8988T (cell line): ENCODE measurements around the gene RTTN.

Experiments used
- DNase-seq: peaks from one replicate; pipeline ENCODE4 v3.0.0; 2011

RTTN gene

DNA sequence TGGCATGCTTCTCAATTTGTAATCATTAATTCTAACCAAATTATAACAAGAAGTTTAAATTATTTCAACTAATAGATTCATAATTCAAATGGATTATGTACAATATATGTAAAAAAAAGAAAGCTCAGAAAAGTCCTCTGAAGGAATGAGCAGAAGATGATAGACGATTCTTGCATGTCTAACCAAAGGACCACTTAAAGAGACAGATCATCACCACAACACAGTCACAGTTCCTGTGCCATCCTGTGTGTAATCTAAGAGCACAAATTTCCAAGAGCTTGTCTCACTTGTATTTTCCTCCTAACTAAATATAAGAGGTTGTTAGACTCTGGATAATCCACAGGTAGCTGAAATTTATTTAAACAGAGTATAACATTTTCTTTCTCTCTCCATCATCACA, 135.5 kb downstream of the RTTN start:
- no peak for DNase-seq

GRCh38 chr18:70069382-70069781, 136.1 kb downstream of the RTTN start:
- DNase-seq = no peak

DNA sequence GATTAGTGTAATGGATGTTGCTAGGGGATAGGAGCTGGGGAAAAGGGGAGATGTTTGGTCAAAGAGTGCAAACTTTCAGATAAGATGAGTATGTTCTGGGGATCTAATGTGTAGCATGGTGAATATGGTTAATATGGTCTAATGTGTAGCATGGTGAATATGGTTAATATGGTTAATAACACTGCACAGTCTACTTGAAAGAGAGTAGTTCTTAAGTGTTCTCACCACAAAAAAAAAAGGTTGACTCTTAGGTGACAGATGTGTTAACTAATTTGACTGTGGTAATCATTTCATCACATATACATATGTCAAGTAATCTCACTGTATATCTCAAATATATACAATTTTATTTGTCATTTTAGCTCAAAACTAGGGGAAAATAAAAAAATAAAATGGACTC, 136.5 kb downstream of the RTTN start:
- DNase-seq = no peak

- no peak for DNase-seq
Observed at GRCh38 chr18:70059684-70060083, 145.8 kb downstream of the RTTN start.

GRCh38 chr18:70058916-70059315, 146.6 kb downstream of the RTTN start:
- no peak for DNase-seq

DNA sequence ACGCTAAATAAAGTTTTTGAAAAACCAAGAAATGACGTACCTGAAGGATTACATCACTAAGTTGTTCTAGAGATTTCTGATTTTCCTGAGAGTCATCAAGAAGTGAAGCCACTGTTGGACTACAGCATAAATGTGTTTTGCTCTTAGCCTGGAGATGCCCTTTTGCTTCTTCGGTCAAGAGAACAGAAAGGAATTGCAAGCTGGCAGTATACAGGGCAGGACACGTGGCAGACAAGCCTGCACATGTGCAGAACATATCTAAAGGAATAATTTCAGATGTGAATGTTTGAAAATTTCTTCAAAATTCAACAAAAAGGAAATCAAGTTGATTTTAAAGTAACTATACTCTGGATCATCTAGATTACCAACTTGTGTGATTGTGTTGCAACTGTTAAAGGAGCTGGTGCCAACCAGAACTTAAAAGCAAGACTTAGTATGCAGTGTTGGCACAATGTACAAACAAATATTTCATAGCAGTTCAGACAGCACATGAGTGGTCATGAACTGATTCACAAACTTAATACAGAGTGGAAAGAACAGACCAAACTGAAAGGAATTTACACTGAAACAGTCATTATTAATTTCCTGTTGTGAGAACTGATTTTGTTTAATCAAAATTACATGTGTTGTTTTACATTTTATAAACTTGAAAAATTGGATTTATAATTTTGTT, 157.4 kb downstream of the RTTN start:
- no peak for DNase-seq

DNA sequence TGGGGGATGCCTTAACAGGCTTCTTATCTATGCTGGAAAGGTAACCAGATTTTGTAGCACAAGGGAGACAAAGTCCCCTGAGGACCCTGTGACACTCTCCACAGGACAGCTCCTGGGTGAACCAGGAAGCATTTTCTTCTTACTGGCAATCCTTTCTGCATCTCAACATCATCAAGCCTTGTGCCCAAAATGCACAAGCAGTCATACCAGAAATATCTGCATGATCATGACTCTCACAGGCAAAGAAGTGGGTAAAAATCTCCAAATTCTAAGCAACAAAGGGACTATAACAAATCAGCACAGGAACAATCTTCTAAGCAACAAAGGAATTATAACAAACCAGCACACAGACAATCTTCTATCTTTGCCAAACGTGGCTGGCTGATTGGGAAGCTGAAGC, 158.7 kb downstream of the RTTN start:
- no peak for DNase-seq

- no peak for DNase-seq
Observed at GRCh38 chr18:70046207-70046606, 159.3 kb downstream of the RTTN start.

DNA sequence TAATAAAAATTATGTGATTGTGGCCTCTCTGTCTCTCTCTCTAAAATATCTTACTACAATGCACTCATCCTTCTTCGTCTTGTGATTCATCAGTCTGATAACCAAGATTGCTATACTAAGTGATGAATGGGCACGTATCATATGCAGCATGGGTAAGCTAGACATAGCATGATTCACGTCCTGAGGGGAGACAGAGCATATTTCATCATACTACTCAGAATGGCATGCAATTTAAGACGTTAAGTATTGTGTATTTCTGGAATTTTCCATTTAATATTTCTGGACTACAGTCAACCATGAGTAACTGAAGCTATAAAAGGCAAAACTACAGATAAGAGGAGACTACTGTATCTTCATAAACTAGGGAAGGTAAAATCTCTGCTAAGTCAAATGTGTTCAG, 160.9 kb downstream of the RTTN start:
- DNase-seq = no peak

DNA sequence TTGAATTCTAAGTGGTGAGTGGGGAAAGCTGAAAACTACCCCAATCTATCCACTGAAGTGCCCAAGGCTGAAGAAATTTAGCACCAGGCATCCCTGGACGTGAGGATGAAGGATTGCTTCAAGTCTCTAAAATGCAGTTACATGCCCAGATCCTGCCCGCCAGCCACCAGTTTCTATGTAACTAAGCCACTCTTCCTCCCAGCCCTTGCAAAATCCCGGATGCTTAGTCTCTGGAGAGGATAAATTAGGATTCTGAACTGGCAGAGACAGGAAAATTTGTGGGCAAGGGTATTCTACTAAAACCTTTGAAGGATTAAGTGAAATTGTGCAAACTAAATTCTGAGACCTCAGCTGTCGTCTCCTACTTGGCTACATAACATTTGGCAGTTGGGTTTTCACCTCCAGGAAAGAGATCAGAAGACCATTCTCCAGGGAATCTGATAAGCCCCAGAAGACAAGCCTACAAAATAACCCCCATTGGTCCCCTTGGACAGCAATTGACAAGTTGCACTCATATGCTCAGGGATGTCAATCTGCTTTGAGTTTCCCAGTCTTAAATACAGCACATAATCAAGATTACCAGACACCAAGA, 163.9 kb downstream of the RTTN start:
- DNase-seq = no peak

DNA sequence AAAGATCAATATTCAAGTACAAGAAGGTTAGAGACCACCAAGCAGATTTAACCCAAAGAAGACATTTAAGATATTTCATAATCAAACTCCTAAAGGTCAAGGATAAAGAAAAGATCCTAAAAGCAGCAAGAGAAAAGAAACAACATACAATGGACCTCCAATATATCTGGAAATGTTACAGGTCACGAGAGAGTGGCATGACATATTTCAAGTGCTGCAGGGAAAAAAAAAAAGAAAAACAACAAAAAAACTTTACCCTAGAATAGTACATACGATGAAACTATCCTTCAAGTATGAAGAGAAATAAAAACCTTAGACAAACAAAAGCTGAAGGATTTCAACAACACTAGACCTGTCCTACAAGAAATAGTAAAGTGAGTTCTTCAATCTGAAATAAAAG, 166.3 kb downstream of the RTTN start:
- DNase-seq = no peak

- DNase-seq = no peak
Observed at GRCh38 chr18:70037431-70038061, 167.9 kb downstream of the RTTN start.

- DNase-seq = no peak
Observed at GRCh38 chr18:70036771-70037347, 168.6 kb downstream of the RTTN start.

DNA sequence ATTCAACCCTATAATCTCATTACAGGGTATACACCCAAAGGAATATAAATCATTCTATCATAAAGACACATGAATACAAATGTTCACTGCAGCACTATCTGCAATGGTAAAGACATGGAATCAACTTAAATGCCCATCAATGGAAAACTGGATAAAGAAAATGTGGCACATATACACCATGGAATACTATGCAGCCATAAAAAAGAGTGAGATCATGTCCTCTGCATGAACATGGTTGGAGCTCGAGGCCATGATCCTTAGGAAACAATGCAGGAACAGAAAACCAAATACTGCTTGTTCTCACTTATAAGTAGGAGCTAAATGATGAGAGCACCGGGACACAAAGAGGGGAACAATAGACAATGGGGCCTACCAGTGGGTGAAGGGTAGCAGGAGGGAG, 169.3 kb downstream of the RTTN start:
- DNase-seq = no peak

DNA sequence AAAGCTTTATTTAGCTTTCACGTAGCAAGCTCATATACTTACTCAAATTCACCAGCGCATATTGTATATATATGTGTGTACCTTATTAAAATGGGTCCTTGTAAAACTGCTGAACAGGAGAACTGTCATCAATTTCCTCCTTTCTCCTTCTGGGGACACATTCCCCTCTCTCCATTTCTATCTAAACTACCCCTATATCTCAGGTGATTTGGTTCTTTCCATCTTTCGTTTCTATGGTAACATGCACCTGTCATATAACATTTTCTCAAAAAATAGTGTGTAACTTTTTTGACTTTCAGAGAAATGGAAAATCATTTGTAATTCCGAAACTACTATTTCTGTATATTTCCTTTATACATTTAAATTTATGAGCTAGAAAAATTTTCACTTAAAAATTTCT, 174.3 kb downstream of the RTTN start:
- no peak for DNase-seq

DNA sequence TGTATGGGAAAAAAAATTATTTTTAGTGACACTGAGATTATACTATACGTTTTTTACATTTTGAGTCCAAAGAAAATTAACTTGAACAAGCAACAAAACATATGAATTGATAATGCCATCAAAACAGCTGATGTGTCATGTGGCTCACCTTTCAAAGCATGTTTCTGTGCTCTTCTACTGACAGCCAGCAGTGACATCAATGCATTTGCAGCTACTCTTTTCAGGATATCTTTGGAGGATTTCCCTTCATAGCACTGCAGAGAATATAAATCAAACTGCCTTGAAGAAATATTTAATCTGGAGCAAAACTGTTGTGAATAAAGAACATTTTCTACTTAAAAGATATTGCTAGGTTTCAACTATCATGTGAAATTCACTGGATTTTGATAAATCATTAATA, 174.8 kb downstream of the RTTN start:
- no peak for DNase-seq

- DNase-seq = no peak
Observed at GRCh38 chr18:70029163-70029562, 176.3 kb downstream of the RTTN start.

- no peak for DNase-seq
Observed at GRCh38 chr18:70028734-70029133, 176.8 kb downstream of the RTTN start.

DNA sequence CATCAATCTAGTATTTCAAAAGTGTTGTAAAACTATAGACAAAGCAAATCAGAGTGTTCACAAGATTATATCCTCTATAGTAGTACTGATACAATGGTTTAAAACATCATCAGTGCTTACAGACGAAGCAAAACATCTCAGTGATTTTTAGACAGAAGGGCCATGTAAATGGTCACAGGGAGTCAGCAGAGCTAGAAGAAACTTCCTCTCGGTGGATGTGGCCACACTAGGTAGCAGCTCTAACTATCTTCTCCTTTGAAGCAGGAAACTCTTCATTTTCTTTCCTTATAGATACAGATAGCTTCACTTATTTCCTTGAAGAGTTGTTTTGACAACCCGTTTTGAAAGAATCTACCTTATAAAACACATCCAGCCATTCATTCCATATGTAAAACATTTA, 177.4 kb downstream of the RTTN start:
- no peak for DNase-seq

DNA sequence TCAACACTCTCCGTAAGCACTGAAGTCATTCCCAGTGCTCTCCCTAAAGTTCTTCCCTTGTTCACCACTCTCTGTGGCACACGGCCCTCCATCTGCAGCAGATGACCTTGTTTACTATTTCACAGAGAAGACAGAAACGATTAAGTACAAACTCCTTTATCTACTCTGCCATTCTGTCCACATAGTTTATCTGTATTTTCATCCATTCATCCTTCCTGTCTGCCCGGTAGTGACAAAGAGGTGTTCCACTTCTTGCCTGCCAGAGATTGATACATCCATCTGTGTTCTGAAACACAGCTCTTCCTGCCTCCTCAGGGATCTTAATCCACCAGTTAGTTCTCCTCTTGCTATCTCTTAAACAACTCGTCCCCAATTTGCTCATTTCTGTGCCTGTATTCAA, 179.9 kb downstream of the RTTN start:
- DNase-seq = no peak

DNA sequence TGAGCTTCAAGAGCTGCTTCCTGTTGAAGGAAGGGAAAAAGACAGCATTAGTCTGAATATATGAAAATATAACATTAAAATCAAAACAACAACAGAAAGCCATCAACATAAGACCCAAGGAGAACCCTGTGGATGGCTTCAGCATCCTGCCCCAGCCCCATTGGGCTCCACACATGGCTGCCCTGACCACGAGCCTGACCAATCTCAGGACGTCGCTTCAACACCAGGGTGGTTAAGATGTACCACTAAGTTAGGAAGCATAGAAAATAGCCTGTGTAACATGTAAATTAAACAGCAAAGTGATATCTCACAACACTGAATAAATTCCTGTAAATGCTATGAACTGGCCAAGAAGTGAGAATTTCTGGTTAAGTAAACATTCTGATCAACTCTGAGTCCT, 180.7 kb downstream of the RTTN start:
- DNase-seq = no peak

DNA sequence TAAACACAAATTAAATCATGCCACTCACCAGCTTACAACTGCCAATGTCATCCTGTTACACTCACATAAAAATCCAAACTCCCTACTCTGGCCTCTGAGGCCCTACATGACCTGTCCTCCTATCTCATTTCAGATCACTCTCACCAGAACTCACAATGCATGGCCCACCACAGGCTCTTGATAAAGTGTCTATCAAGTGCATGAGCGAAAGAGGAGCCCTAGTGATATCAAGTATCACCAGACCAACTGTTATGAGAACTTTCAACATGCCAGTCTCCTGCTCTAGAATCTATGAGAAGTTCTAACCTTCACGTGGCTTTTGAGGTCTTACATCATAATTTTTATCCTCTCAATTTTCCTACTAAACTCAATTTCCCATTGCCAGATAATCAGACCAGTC, 181.4 kb downstream of the RTTN start:
- DNase-seq = no peak

- DNase-seq = no peak
Observed at GRCh38 chr18:70022636-70023035, 182.9 kb downstream of the RTTN start.

DNA sequence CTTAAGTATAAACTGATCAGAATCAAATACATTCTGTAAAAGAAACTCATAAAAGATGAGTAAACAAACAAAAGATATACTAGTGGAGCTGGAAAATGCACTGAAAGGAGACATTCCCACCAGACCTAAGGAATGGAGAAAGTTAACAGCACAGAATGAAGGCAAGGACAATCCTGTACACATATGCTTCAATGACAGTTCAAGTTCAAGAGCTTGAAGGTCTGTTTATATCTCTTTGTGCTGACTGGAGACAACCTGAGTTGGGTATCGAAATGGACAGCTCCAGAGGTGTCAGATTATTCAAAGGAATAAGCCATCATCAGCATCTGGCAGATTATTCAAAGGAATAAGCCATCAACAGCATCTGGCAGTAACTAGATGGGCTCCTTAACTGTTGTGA, 184.0 kb downstream of the RTTN start:
- DNase-seq = no peak
